Endometrium (tissue), 2 donors: Measurements from ENCODE around the gene YIPF1.
"Not testable (repeated sequence)": the region's sequence is repeated elsewhere in the genome, so short reads cannot be mapped to it uniquely, and the experiment has no call there.

Experiments used
- FAIRE-seq: peaks from 2 replicates; lab custom pipeline; 2012; peaks lifted over from hg19 to GRCh38; lab: Jason Lieb, UNC
- donor health status: control.
- donor health status: control.

Gene YIPF1

GRCh38 chr1:53837924-53838653 lies 51.5 kb downstream of the YIPF1 start, which contains the start of gene NDC1:
TSS of gene NDC1 (minus strand) at chr1:53838296. CDS start at chr1:53838261, 35 bp downstream.
- peak; percentile 90 for FAIRE-seq

GRCh38 chr1:53837646-53837923 lies 52.0 kb downstream of the YIPF1 start:
- FAIRE-seq = no peak

- no peak for FAIRE-seq
These were observed 54.1 kb downstream of the YIPF1 start for GRCh38 chr1:53835491-53835890.

GRCh38 chr1:53834776-53835175 lies 54.8 kb downstream of the YIPF1 start:
- FAIRE-seq = no peak

GRCh38 chr1:53833393-53833792 lies 56.2 kb downstream of the YIPF1 start:
- no peak for FAIRE-seq

GRCh38 chr1:53826367-53826766 lies 63.2 kb downstream of the YIPF1 start:
- FAIRE-seq = no peak

- FAIRE-seq = no peak
These were observed 64.3 kb downstream of the YIPF1 start for GRCh38 chr1:53825306-53825705.

GRCh38 chr1:53822931-53823330 lies 66.7 kb downstream of the YIPF1 start:
- FAIRE-seq = no peak

- FAIRE-seq = no peak
These were observed 68.2 kb downstream of the YIPF1 start for GRCh38 chr1:53821380-53821779.

GRCh38 chr1:53819387-53819786 lies 70.2 kb downstream of the YIPF1 start:
- no peak for FAIRE-seq

- FAIRE-seq = not testable (repeated sequence)
These were observed 73.0 kb downstream of the YIPF1 start for GRCh38 chr1:53816584-53816983.

- not testable (repeated sequence) for FAIRE-seq
These were observed 74.1 kb downstream of the YIPF1 start for GRCh38 chr1:53815484-53815883.

GRCh38 chr1:53811414-53811851 lies 78.2 kb downstream of the YIPF1 start:
- no peak for FAIRE-seq

- FAIRE-seq = no peak
These were observed 79.1 kb downstream of the YIPF1 start for GRCh38 chr1:53810497-53810896.

GRCh38 chr1:53810007-53810406 lies 79.6 kb downstream of the YIPF1 start:
- no peak for FAIRE-seq

GRCh38 chr1:53807916-53808315 lies 81.7 kb downstream of the YIPF1 start:
- FAIRE-seq = no peak

- no peak for FAIRE-seq
These were observed 84.6 kb downstream of the YIPF1 start for GRCh38 chr1:53804791-53805505.

- no peak for FAIRE-seq
These were observed 85.4 kb downstream of the YIPF1 start for GRCh38 chr1:53804181-53804580.
